ENCODE results near the gene SORCS3. TPM values are rescaled to one million over a fixed set of nuclear protein-coding genes. Genes with fewer than 3 reads are reported as not detected.

The SORCS3 gene
- total and polyA plus RNA-seq, 10 of the 15 experiments (the other 5 are each of a cell fraction or from before 2014, with no cell fraction given) = 0.01 to 0.04 (median 0.02) TPM; not detected in 7

DNA sequence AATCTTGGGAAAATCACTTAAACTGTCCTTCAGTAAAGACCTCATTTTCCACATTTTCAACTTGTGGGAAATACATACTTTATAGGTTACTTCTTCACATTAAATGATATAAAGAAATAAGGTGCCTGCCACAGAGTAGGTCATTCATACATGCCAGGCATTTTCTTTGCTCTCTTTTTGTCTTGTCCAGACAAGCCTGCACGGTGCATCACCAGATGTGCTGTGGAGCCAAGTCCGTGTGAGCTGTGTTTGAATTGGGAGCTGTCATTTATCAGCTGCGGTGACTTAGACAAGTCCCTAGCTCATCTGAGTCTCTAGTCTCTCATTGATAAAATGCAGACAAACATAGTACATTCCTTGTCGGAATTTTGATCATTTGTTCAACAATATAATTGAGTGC lies 432.9 kb downstream of the SORCS3 start:
- 33% methylated on average over 4 of the region's 4 CpGs for WGBS (ENCODE audit: insufficient coverage, insufficient replicate concordance, low lambda C conversion rate, missing lambda C conversion rate)
- ChIA-PET SMC1A (ENCODE audit: uncharacterized antibody, unreplicated experiment) (no interaction called here), POLR2A (no interaction called here), CTCF (no interaction called here), RAD21 (ENCODE audit: unreplicated experiment) (no interaction called here)
- Histone ChIP-seq H3K4me2 (ENCODE audit: control insufficient read depth, insufficient read depth) (no peak overlapping the region), H3K27ac (ENCODE audit: control insufficient read depth, insufficient read depth) (no peak overlapping the region), H3K9me3 (replicated peaks; ENCODE audit: control insufficient read depth, insufficient read depth, low read length) (no peaks in the 10 kb centered on the region), H3K9ac (ENCODE audit: control insufficient read depth, insufficient read depth, low read length) (no peak overlapping the region), H2AFZ (ENCODE audit: control insufficient read depth, low read depth, low read length) (no peak overlapping the region), H4K20me1 (ENCODE audit: control insufficient read depth, insufficient read depth) (no peaks in the 10 kb centered on the region), H3K27me3 (replicated peaks in 1 of 2; ENCODE audit: control insufficient read depth in 2 of 2, insufficient read depth in 2 of 2, low read length in 1 of 2) (no peaks in the 10 kb centered on the region), H3K79me2 (ENCODE audit: control insufficient read depth, insufficient read depth, low read length) (no peaks in the 10 kb centered on the region), H3K36me3 (ENCODE audit: control insufficient read depth in 2 of 2, insufficient read depth in 2 of 2, low read length in 1 of 2) (no peaks in the 10 kb centered on the region), H3K4me3 (no peak overlapping the region), H3K4me1 (ENCODE audit: control insufficient read depth, insufficient read depth, low read length) (no peaks in the 10 kb centered on the region)
- DNase-seq (ENCODE audit: low read depth, low spot score) (no peak), FAIRE-seq (no peak), ATAC-seq (no peak)
- no TSS peak for BruUV-seq (replicated peaks)
- intact Hi-C loops (cut with micrococcal nuclease; ENCODE audit: unreplicated experiment) (no loop called here), in situ Hi-C loops (cut with MboI) (no loop called here)
- TF ChIP-seq, protein P1, sequence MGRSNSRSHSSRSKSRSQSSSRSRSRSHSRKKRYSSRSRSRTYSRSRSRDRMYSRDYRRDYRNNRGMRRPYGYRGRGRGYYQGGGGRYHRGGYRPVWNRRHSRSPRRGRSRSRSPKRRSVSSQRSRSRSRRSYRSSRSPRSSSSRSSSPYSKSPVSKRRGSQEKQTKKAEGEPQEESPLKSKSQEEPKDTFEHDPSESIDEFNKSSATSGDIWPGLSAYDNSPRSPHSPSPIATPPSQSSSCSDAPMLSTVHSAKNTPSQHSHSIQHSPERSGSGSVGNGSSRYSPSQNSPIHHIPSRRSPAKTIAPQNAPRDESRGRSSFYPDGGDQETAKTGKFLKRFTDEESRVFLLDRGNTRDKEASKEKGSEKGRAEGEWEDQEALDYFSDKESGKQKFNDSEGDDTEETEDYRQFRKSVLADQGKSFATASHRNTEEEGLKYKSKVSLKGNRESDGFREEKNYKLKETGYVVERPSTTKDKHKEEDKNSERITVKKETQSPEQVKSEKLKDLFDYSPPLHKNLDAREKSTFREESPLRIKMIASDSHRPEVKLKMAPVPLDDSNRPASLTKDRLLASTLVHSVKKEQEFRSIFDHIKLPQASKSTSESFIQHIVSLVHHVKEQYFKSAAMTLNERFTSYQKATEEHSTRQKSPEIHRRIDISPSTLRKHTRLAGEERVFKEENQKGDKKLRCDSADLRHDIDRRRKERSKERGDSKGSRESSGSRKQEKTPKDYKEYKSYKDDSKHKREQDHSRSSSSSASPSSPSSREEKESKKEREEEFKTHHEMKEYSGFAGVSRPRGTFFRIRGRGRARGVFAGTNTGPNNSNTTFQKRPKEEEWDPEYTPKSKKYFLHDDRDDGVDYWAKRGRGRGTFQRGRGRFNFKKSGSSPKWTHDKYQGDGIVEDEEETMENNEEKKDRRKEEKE (IDR thresholded peaks at IDR 0.05) = no peak
- TF ChIP-seq, protein P2, sequence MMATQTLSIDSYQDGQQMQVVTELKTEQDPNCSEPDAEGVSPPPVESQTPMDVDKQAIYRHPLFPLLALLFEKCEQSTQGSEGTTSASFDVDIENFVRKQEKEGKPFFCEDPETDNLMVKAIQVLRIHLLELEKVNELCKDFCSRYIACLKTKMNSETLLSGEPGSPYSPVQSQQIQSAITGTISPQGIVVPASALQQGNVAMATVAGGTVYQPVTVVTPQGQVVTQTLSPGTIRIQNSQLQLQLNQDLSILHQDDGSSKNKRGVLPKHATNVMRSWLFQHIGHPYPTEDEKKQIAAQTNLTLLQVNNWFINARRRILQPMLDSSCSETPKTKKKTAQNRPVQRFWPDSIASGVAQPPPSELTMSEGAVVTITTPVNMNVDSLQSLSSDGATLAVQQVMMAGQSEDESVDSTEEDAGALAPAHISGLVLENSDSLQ (IDR thresholded peaks at IDR 0.05) = no peak
- TF ChIP-seq HDAC6 (IDR thresholded peaks at IDR 0.05; ENCODE audit: unreplicated experiment) (no peak), SREBF1 (IDR thresholded peaks at IDR 0.05; ENCODE audit: low read length) (no peak), IKZF1 (conservative IDR thresholded peaks at IDR 0.05) (no peak), ZSCAN29 (IDR thresholded peaks at IDR 0.05) (no peak), ZZZ3 (IDR thresholded peaks at IDR 0.05; ENCODE audit: control insufficient read depth, insufficient read length, low read depth) (no peak), RAD21 (IDR thresholded peaks at IDR 0.05; ENCODE audit: insufficient read depth, low read depth, low read length) (no peak)
- TF ChIP-seq, protein P3, sequence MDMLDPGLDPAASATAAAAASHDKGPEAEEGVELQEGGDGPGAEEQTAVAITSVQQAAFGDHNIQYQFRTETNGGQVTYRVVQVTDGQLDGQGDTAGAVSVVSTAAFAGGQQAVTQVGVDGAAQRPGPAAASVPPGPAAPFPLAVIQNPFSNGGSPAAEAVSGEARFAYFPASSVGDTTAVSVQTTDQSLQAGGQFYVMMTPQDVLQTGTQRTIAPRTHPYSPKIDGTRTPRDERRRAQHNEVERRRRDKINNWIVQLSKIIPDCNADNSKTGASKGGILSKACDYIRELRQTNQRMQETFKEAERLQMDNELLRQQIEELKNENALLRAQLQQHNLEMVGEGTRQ (IDR thresholded peaks at IDR 0.05; ENCODE audit: borderline replicate concordance, low read depth, low read length) = no peak
- TF ChIP-seq, protein P4, sequence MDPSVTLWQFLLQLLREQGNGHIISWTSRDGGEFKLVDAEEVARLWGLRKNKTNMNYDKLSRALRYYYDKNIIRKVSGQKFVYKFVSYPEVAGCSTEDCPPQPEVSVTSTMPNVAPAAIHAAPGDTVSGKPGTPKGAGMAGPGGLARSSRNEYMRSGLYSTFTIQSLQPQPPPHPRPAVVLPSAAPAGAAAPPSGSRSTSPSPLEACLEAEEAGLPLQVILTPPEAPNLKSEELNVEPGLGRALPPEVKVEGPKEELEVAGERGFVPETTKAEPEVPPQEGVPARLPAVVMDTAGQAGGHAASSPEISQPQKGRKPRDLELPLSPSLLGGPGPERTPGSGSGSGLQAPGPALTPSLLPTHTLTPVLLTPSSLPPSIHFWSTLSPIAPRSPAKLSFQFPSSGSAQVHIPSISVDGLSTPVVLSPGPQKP (IDR thresholded peaks at IDR 0.05; ENCODE audit: low read depth, low read length) = no peak

Measured in GM12878 (cell line).